Measurements from ENCODE around the gene STRIP2.
"Not testable (repeated sequence)": the region's sequence is repeated elsewhere in the genome, so short reads cannot be mapped to it uniquely, and the experiment has no call there.

STRIP2 gene

GRCh38 chr7:129447445-129447844 is 13.2 kb downstream of the STRIP2 start:
- not testable (repeated sequence) for H3K4me3 ChIP-seq, H3K27ac ChIP-seq

- not testable (repeated sequence) for H3K27ac ChIP-seq, H3K4me3 ChIP-seq
Measured at GRCh38 chr7:129448608-129449007, 14.4 kb downstream of the STRIP2 start.

DNA sequence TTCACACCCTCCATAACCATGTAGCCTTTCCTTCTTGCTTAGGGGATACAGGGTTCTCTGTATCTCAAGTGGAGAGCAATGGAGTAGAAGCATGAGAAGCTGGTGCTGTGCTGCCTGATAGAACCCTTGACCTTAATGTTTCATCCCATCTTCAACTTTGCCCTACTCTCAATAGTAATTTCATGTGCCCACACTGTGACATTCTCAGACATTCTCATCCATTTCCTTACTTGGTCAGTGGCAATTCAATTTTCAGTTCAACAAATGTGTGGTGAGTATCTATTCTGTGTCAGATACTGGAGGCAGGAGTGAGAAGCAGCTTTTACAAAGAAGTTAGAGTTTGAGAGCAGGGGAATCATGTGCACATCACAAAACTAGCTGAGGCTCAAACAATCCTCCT is 16.1 kb downstream of the STRIP2 start:
- Histone ChIP-seq H3K27ac (no peak overlapping the region), H3K4me3 (no peak overlapping the region)

DNA sequence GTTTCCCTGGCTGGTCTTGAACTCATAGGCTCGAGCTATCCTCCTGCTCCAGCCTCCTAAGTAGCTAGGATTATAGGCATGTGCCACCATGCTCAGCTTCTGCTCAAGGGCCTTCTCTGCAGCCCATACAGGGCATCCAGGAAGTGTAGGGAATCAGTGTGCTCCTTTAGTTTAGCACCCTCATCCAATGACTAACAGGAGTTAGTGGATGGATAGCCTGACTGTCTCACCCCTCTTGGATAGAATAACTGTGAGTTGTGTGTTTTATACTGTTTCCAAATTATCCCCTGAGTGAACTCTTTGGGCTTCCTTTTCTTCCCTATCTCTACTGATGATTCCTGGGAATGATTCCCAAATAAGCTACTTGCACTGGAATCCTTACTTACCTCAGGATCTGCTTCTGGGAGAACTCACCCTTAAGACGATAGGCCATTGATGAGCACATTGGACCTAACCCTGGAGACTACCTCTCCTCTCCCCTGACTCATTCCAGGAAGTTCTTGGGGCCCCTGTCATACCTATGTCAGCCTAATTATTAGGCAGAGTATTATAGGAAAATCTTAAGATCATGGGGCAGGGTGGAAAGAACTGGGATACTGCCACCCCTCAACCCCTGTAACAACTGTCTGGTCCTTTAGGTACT is 18.5 kb downstream of the STRIP2 start:
- no peak overlapping the region for H3K4me3 ChIP-seq
- no peak overlapping the region for H3K27ac ChIP-seq

- Histone ChIP-seq H3K27ac (no peak overlapping the region), H3K4me3 (no peak overlapping the region)
Measured at GRCh38 chr7:129453510-129454248, 19.4 kb downstream of the STRIP2 start.

- H3K4me3 ChIP-seq: no peak overlapping the region
- no peak overlapping the region for H3K27ac ChIP-seq
Measured at GRCh38 chr7:129454249-129454551, 20.0 kb downstream of the STRIP2 start.

DNA sequence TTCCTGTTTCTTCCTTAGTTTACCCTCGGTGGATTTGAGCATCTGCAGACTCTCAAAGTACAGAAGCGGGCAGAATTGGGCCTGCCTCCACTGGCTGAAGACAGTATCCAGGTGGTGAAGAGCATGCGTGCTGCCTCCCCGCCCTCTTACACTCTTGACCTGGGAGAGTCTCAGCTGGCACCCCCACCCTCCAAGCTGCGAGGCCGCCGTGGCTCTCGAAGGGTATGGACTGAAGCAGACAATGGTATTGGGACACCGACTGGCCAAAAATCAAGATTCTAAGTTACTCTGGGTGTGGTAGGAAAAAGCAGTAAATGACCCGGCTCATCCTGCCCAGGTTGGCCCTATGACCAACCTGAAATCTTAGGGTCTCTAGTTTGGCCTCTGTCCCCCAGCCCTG is 22.2 kb downstream of the STRIP2 start:
- Histone ChIP-seq H3K27ac (no peak overlapping the region), H3K4me3 (no peak overlapping the region)

GRCh38 chr7:129457101-129457500 is 22.9 kb downstream of the STRIP2 start:
- Histone ChIP-seq H3K4me3 (no peak overlapping the region), H3K27ac (no peak overlapping the region)

DNA sequence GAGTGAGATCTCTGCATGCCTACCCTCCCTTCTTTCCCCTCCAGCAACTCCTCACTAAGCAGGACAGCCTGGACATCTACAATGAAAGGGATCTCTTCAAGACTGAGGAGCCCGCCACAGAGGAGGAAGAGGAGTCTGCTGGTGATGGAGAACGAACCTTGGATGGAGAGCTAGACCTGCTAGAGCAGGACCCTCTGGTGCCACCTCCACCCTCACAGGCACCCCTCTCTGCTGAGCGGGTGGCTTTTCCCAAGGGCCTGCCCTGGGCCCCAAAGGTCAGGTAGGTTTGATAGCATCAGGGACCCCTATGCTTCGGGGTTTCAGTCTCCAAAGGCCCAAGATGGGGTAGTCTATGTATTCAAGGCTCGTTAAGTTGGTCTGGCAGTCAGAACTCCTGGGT is 23.9 kb downstream of the STRIP2 start:
- Histone ChIP-seq H3K4me3 (no peak overlapping the region), H3K27ac (no peak overlapping the region)

DNA sequence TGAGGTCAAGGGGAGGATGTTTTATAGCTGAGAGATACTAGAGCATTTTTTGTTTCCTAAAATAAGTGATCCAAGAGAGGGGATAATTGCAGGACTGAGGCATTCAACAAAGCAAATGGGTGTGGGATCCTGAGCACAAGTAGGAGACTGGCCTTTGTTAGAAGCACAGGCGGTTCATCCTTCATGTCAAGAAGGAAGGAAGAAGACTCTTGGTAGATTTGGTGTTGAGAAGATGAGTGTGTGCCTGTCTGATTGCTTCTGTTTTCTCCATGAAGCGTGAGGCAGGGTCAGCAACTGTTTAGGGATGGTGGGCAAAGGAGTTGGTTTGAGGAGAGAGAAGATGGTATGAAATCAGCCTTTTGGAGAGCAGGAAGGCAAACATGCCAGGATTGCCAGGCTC is 27.6 kb downstream of the STRIP2 start:
- Histone ChIP-seq H3K4me3 (no peak overlapping the region), H3K27ac (no peak overlapping the region)

DNA sequence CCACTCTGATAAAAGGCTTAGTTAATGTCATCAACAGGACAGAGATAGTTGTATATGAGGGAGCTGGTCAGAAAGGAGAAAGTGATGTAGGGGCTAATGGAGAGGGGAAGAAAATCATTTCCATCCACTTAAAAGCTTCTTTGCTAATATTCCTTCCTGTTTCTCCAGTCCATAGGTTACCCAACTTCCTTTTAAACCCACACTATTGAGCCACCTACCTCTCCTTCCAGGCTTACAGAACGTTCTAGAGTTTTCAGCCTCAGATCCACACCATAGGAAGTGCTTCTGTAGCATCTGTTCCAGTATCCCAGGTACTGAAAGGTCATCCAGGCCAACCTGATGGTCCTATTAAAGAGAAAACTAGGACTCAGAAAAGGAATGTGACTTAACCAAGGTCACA is 28.2 kb downstream of the STRIP2 start:
- H3K27ac ChIP-seq: no peak overlapping the region

DNA sequence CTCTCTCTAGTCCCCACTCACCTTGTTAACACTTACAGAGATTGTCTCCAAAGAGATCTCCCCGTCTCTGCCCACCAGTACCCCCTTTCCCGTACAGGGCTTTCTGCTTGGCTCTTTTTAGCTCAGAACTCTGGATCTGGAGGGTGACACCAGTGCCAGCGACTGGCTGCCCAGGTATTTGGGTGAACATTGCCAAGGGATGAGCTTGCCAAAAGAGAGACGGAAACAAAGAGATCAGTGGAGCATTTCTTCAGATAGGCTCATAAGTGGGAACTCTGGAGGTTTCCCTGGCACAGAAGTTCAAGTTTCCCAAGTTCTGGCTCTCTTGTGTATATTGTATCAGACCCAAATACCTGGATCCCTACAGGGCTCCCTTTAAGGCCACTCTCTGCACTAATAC is 30.0 kb downstream of the STRIP2 start:
- Histone ChIP-seq H3K27ac (no peak overlapping the region), H3K4me3 (no peak overlapping the region)

More for the DNA sequence above, 28.2 kb downstream of the STRIP2 start:
- no peak overlapping the region for H3K4me3 ChIP-seq

- Histone ChIP-seq H3K4me3 (no peak overlapping the region), H3K27ac (no peak overlapping the region)
Measured at GRCh38 chr7:129465080-129465479, 30.8 kb downstream of the STRIP2 start.

- no peak overlapping the region for H3K4me3 ChIP-seq
- no peak overlapping the region for H3K27ac ChIP-seq
Measured at GRCh38 chr7:129466796-129467195, 32.6 kb downstream of the STRIP2 start.

DNA sequence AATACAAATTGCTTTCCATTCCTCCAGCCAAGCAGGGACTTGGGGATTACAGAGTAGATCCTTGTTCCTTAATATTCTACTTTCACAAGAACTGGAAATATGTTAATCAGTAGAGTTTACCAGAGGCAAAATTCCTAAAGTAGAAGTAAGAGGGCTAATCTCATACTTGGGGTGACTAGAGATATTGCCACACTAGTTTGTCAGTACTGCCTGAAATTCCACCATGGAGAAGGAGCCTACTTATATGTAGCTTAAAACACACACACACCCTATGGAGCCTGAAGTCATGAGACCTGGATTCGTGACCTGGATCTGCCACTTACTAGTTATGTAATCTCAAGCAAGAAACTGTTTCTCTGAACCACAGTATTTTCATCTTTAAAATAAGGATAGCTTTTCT is 33.9 kb downstream of the STRIP2 start:
- H3K4me3 ChIP-seq: no peak overlapping the region
- peak overlapping the region in 1 of 21 experiments; percentile 11 for H3K27ac ChIP-seq

- Histone ChIP-seq H3K4me3 (no peak overlapping the region), H3K27ac (peak overlapping the region in 1 of 21 experiments; percentile 11)
Measured at GRCh38 chr7:129468547-129468946, 34.3 kb downstream of the STRIP2 start.

- H3K4me3 ChIP-seq: no peak overlapping the region
- no peak overlapping the region for H3K27ac ChIP-seq
Measured at GRCh38 chr7:129469930-129470329, 35.7 kb downstream of the STRIP2 start.

DNA sequence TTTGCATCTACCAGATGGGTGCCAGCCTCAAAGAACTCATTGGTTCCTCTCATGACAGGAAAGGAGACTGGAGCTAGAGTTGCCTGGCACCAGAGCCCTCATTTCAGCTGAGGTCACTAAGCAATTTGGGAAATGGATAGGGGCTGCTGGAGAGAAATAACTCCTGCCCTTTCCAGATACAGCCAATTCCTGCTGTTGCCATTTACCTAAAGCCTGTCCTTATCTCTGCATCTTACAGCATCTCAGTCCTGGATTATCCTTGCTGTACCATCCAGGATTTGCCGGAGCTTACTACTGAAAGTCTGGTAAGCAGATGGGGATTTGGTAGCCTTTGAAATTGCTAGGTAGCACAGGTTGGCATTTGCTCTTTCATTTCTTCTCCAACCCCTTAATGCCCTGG is 36.2 kb downstream of the STRIP2 start:
- Histone ChIP-seq H3K27ac (no peak overlapping the region), H3K4me3 (no peak overlapping the region)

DNA sequence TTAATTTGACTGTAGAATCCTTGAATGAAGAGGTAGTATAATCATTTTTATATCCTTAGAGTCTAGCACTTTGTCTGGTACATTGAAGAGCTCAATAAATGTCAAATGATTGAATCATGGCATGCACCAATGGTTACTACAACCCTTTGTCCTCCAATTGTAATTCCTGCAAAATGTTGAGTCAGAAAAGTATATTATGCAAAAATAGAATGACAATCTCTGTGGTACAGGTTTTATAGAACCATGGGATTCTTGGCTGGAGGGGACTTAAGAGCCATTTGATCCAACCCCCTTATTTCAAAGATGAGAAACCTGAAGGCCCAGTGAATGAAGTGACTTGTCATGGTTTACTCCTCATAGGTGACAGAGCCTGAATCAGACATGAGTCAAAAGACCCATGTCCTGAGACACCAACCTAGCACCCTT is 37.2 kb downstream of the STRIP2 start:
- Histone ChIP-seq H3K27ac (no peak overlapping the region), H3K4me3 (no peak overlapping the region)

DNA sequence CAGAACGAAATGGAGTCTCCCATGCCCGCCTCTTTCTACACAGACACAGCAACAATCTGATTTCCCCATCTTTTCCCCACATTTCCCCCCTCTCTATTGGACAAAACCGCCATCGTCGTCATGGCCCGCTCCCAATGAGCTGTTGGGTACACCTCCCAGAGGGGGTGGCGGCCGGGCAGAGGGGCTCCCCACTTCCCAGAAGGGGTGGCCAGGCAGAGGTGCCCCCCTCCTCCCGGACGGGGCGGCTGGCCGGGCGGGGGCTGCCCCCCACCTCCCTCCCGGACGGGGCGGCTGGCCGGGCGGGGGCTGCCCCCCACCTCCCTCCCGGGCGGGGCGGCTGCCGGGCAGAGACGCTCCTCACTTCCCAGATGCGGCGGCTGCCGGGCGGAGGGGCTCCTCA is 41.7 kb downstream of the STRIP2 start:
- not testable (repeated sequence) for H3K4me3 ChIP-seq, H3K27ac ChIP-seq

GRCh38 chr7:129476398-129476797 is 42.2 kb downstream of the STRIP2 start:
- H3K4me3 ChIP-seq: not testable (repeated sequence)

GRCh38 chr7:129479831-129480230 is 45.6 kb downstream of the STRIP2 start:
- H3K27ac ChIP-seq: no peak overlapping the region
- no peak overlapping the region for H3K4me3 ChIP-seq

More at GRCh38 chr7:129476398-129476797, 42.2 kb downstream of the STRIP2 start:
- not testable (repeated sequence) for H3K27ac ChIP-seq
